Astrocyte of the cerebellum (primary cell): ENCODE data around the gene SLC30A2.
A peak's percentile ranks its signal among the peaks of the same experiment; 100 is the strongest.

ENCODE experiments used
- DNase-seq: peaks from one replicate; pipeline ENCODE4 v3.0.0-alpha.2; 2011; ENCODE audit warnings: low read depth
- H3K4me3 ChIP-seq: 2 replicates; pipeline ENCODE4 v1.5.1; 2011; ENCODE audit warnings: mild to moderate bottlenecking, low read depth, low read length, moderate library complexity
- CTCF ChIP-seq: IDR thresholded peaks from 2 replicates; pipeline ENCODE4 v1.5.1; 2012; ENCODE audit warnings: low read length, low read depth, moderate library complexity, mild to moderate bottlenecking; ENCODE audit errors: missing control alignments
- in situ Hi-C: cut with HindIII; loops from 2 replicates; pipeline ENCODE4 v1.10.0; 2017; ENCODE audit warnings: low sequenced_read_pairs

The SLC30A2 gene

GRCh38 chr1:26005434-26006105, 40.3 kb downstream of the SLC30A2 start:
- in situ Hi-C loops: no loop called here
- DNase-seq: no peak
- no peak overlapping the region for H3K4me3 ChIP-seq
- no peak for TF ChIP-seq CTCF

- no peak for DNase-seq
- TF ChIP-seq CTCF: no peak
- in situ Hi-C loops: no loop called here
Measured at GRCh38 chr1:26003756-26004155, 42.2 kb downstream of the SLC30A2 start.

GRCh38 chr1:26003262-26003661, 42.7 kb downstream of the SLC30A2 start:
- TF ChIP-seq CTCF: no peak
- DNase-seq: no peak
- in situ Hi-C loops: no loop called here

More at GRCh38 chr1:26003756-26004155, 42.2 kb downstream of the SLC30A2 start:
- no peak overlapping the region for H3K4me3 ChIP-seq

GRCh38 chr1:25999041-25999800, 46.7 kb downstream of the SLC30A2 start:
- no peak for DNase-seq
- H3K4me3 ChIP-seq: no peak overlapping the region
- in situ Hi-C loops: loop anchor here (5.0 kb wide), 2 partner anchors 102 to 167 kb away; no protein-coding TSS in a partner anchor
- no peak for TF ChIP-seq CTCF

More at GRCh38 chr1:26003262-26003661, 42.7 kb downstream of the SLC30A2 start:
- H3K4me3 ChIP-seq: no peak overlapping the region

- TF ChIP-seq CTCF: peak; percentile 94
- peak; percentile 100 for DNase-seq
- in situ Hi-C loops: loop anchor here (5.0 kb wide), 2 partner anchors 101 to 166 kb away; no protein-coding TSS in a partner anchor
- H3K4me3 ChIP-seq: peak within 1 kb of the TSS; percentile 61
Measured at GRCh38 chr1:25997828-25998761, 47.8 kb downstream of the SLC30A2 start, which contains the start of gene PAFAH2. Gene PAFAH2, minus strand, starts transcription at chr1:25998063. Its CDS starts 7,247 bp downstream, at chr1:25990816.
